MCF 10A (cell line): Measurements from ENCODE around the gene RTN4R. TPM values are rescaled to one million over a fixed set of nuclear protein-coding genes. Genes with fewer than 3 reads are reported as not detected.

ENCODE experiments used
- BruUV-seq: library from RNA; stranded (reverse); fragments of 400-500 nt; replicated peaks from 2 replicates; lab custom pipeline; 2021; lab: Mats Ljungman, UMichigan
- CTCF ChIA-PET: fragments of 300-600 bp; sonication (Branson Sonifier 250); formaldehyde crosslinking; extraction: SDS; loops from one replicate; lab custom pipeline; 2021; ENCODE audit warnings: antibody characterized with exemption, inconsistent platforms; lab: Yijun Ruan, JAX
- POLR2A ChIA-PET: fragments of 300-600, 350-650 bp; sonication (Branson Sonifier 250); formaldehyde crosslinking; extraction: SDS; loops from one replicate; lab custom pipeline; 2020; ENCODE audit warnings: antibody characterized with exemption, inconsistent platforms; lab: Yijun Ruan, JAX
- DNase-seq: peaks from one replicate; pipeline ENCODE4 v3.0.0-alpha.2; 2018; ENCODE audit not compliant: unreplicated experiment
- H3K27ac Mint-ChIP-seq: one replicate; pipeline ENCODE4 v1.8.0; 2022; ENCODE audit warnings: mild to moderate bottlenecking, low read depth, mixed read lengths; ENCODE audit not compliant: unreplicated experiment
- H3K27me3 Mint-ChIP-seq: one replicate; pipeline ENCODE4 v1.8.0; 2022; ENCODE audit warnings: mixed read lengths; ENCODE audit not compliant: insufficient read depth, unreplicated experiment
- H3K36me3 Mint-ChIP-seq: one replicate; pipeline ENCODE4 v1.8.0; 2022; ENCODE audit warnings: mild to moderate bottlenecking, moderate library complexity, mixed read lengths; ENCODE audit not compliant: insufficient read depth, unreplicated experiment
- H3K4me1 Mint-ChIP-seq: one replicate; pipeline ENCODE4 v1.8.0; 2022; ENCODE audit warnings: mixed read lengths; ENCODE audit not compliant: insufficient read depth, unreplicated experiment
- H3K4me3 Mint-ChIP-seq: one replicate; pipeline ENCODE4 v1.8.0; 2022; ENCODE audit warnings: mild to moderate bottlenecking, moderate library complexity, mixed read lengths; ENCODE audit not compliant: unreplicated experiment
- H3K9me3 Mint-ChIP-seq: one replicate; pipeline ENCODE4 v1.8.0; 2022; ENCODE audit warnings: mixed read lengths; ENCODE audit not compliant: unreplicated experiment
- intact Hi-C: fragments of 100-400 bp; cut with micrococcal nuclease; formaldehyde crosslinking; loops from 2 replicates; pipeline ENCODE4 v1.14.1; 2022
- total RNA-seq: library from RNA; stranded (reverse); gene quantifications from 2 replicates; pipeline ENCODE4 v1.2.3, GENCODE V29; 2022
- TF ChIP-seq, protein P1 (sequence below): fragments of 200-600 bp; IDR thresholded peaks from one replicate; pipeline ENCODE4 v1.8.0; 2022; ENCODE audit warnings: antibody characterized with exemption, mild to moderate bottlenecking; ENCODE audit not compliant: unreplicated experiment

RTN4R gene
- total RNA-seq, 1 experiment from 2014 or later, result 2.7 TPM

DNA sequence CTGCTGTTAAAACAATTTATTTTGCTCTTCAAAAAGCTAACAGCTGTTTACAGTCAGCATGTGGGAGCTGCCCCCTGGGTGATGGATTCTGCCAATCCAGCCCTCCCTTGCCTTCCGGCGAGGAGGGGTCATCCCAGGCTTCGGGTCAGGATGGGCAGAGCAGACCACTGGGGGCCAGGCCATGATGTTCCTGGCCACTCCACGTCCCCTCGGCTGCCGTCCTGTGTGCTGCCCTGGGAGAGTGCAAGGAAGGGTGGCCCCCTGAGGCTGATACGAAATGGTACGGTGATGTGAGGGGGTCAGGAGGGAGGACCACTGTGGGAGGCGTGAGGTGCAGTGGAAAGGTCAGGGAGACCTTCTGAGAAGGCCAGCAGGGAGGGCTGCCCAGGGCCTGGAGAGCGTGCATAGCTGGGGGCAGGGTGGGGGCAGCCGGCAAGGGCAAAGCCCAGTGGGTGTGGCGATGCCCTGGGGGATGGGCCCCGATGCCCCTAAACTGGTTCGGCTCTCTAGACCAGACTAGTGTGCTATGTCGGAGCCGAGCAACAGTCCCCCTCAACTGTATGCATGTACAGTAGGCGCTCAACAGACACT, 41.3 kb downstream of the RTN4R start:
- TF ChIP-seq, protein P1, sequence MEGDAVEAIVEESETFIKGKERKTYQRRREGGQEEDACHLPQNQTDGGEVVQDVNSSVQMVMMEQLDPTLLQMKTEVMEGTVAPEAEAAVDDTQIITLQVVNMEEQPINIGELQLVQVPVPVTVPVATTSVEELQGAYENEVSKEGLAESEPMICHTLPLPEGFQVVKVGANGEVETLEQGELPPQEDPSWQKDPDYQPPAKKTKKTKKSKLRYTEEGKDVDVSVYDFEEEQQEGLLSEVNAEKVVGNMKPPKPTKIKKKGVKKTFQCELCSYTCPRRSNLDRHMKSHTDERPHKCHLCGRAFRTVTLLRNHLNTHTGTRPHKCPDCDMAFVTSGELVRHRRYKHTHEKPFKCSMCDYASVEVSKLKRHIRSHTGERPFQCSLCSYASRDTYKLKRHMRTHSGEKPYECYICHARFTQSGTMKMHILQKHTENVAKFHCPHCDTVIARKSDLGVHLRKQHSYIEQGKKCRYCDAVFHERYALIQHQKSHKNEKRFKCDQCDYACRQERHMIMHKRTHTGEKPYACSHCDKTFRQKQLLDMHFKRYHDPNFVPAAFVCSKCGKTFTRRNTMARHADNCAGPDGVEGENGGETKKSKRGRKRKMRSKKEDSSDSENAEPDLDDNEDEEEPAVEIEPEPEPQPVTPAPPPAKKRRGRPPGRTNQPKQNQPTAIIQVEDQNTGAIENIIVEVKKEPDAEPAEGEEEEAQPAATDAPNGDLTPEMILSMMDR, result no peak
- no TSS peak for BruUV-seq
- no peak for DNase-seq
- H3K27me3 Mint-ChIP-seq, result no peaks in the 10 kb centered on the region
- intact Hi-C loops, result no loop called here
- ChIA-PET POLR2A (interaction anchor here (1.0 kb wide), 1 partner anchor 17 kb away, joined by 3 read pairs; no protein-coding TSS in a partner anchor), CTCF (no interaction called here)
- peaks cover 6% of the 10 kb centered on the region for H3K9me3 Mint-ChIP-seq
- H3K27ac Mint-ChIP-seq, result no peak overlapping the region
- no peaks in the 10 kb centered on the region for H3K36me3 Mint-ChIP-seq
- H3K4me1 Mint-ChIP-seq, result no peaks in the 10 kb centered on the region
- no peak overlapping the region for H3K4me3 Mint-ChIP-seq

DNA sequence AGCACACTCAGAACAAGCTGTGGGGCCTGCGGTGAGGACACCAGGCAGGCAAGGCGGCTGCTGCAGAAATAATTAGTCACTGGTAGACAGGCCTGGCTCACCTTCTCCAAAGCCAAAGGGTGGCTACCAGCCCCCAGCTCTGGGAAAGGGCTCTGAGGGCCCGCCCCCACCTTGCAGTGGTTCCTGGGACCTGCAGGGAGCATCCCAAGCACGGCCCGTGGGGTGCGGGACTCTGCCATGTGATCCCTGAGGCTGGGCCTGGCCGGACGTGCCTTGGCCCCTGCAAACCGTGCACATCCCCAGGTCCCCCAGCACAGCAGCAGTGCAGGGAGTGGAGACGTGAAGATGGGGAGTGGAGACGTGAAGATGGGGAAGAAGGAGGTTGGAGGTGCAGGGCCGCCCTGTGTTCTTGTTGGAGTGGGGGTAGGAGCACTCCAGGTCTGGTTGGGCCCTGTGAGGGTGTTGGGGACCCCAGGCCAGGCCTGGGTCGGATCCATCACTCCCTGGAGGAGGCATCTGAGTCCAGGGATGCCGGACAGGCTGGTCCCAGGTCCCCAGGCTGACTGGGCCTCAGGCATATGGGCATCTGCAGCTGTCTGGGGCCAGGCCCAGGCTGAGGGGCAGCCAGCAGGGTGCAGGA, 41.9 kb downstream of the RTN4R start:
- POLR2A ChIA-PET, result interaction anchor here (1.0 kb wide), 1 partner anchor 16 kb away, joined by 3 read pairs; no protein-coding TSS in a partner anchor
- TF ChIP-seq, protein P1, result no peak
- Mint-ChIP-seq H3K27ac (no peak overlapping the region), H3K9me3 (peaks cover 6% of the 10 kb centered on the region), H3K4me1 (no peaks in the 10 kb centered on the region), H3K27me3 (no peaks in the 10 kb centered on the region), H3K36me3 (no peaks in the 10 kb centered on the region), H3K4me3 (no peak overlapping the region)
- DNase-seq, result no peak
- CTCF ChIA-PET, result no interaction called here
- intact Hi-C loops, result no loop called here
- BruUV-seq, result no TSS peak

DNA sequence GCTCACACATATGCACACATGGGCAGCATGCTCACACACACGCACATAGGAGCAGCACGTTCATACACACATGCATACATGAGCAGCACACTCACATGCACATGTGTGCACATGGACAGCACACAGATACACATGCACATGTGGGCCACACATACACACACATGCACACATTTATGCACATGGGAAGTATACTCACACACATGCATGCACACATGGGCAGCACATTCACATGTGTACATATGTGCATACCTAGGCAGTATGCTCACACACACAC, 42.5 kb downstream of the RTN4R start:
- no peak for DNase-seq
- intact Hi-C loops, result no loop called here
- Mint-ChIP-seq H3K36me3 (no peaks in the 10 kb centered on the region), H3K4me1 (no peaks in the 10 kb centered on the region), H3K4me3 (no peak overlapping the region), H3K9me3 (peaks cover 6% of the 10 kb centered on the region), H3K27me3 (no peaks in the 10 kb centered on the region), H3K27ac (no peak overlapping the region)
- CTCF ChIA-PET, result no interaction called here
- TF ChIP-seq, protein P1, result no peak
- no TSS peak for BruUV-seq
- POLR2A ChIA-PET, result no interaction called here

DNA sequence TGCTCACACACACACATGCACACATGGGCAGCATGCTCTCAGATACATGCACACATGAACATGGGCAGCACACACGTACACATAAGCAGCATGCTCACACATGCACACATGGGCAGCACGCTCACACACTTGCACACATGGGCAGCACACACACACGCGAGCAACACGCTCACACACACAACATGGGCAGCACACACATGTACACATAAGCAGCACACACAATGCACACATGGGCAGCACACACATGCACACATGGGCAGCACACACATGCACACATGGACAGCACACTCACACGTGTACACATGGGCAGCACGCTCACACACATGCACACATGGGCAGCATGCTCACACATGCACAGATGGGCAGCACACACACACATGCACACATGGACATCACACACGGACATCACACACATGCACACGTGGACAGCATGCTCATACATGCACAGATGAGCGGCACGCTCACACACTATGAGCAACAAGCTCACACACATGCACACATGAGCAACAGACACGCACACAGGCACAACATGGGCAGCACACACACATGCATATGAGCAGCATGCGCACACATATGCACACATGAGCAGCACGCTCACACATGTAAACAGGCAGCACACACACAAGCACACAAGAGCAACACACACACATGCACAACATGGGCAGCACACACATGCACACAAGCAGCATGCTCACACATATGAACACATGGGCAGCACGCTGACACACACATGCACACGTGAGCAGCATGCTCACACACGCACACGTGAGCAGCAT, 43.0 kb downstream of the RTN4R start:
- H3K27ac Mint-ChIP-seq, result no peak overlapping the region
- CTCF ChIA-PET, result no interaction called here

More for the DNA sequence above, 43.0 kb downstream of the RTN4R start:
- BruUV-seq, result no TSS peak
- TF ChIP-seq, protein P1, result no peak
- H3K36me3 Mint-ChIP-seq, result no peaks in the 10 kb centered on the region
- DNase-seq, result no peak
- H3K9me3 Mint-ChIP-seq, result peaks cover 6% of the 10 kb centered on the region
- POLR2A ChIA-PET, result no interaction called here
- H3K4me3 Mint-ChIP-seq, result no peak overlapping the region
- intact Hi-C loops, result no loop called here
- no peaks in the 10 kb centered on the region for H3K4me1 Mint-ChIP-seq
- no peaks in the 10 kb centered on the region for H3K27me3 Mint-ChIP-seq
